GM21825 (cell line): ENCODE results near the gene AURKA.
"Not testable (repeated sequence)": the region's sequence is repeated elsewhere in the genome, so short reads cannot be mapped to it uniquely, and the experiment has no call there.

Source experiments
- ATAC-seq: cut with Tn5 transposase; IDR thresholded peaks from one replicate; pipeline ENCODE4 v1.9.1; 2021; ENCODE audit warnings: mild to moderate bottlenecking, moderate library complexity; ENCODE audit not compliant: unreplicated experiment

Gene AURKA

DNA sequence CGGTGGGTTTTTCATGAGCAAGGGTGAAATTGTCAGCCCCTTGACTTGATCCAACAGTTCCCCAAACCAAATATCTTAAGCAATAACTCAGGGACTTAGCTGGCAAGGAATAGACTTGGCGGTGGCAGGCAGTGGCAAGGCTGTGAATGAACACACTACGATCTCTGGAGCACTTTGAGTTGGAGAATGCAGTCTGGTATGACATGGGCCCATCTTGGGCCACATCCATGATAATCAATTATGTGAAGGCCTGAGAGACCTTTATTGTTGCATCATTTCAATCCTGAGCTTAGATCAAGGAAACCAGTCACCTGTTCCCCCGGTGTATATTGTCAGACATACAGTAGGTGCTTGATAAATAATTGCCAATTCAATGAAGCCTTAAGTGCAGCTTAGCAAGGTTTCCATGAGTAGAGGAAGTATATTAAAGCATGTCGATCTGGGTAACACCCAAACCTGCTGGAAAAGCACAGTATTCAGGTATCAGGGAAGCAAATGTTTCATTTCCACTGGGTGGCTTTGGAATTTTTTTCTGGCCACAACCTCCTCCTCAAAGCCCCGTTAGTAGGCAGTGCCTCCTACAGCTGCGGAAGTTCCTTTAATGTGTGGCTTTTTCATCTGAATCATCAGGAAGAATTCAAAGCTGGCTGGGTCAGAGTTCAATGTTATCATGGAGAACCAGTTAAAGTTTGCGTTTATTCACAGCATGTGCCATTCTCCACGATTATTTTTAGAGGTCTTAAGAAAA is 30.2 kb upstream of the AURKA start:
- no peak for ATAC-seq

DNA sequence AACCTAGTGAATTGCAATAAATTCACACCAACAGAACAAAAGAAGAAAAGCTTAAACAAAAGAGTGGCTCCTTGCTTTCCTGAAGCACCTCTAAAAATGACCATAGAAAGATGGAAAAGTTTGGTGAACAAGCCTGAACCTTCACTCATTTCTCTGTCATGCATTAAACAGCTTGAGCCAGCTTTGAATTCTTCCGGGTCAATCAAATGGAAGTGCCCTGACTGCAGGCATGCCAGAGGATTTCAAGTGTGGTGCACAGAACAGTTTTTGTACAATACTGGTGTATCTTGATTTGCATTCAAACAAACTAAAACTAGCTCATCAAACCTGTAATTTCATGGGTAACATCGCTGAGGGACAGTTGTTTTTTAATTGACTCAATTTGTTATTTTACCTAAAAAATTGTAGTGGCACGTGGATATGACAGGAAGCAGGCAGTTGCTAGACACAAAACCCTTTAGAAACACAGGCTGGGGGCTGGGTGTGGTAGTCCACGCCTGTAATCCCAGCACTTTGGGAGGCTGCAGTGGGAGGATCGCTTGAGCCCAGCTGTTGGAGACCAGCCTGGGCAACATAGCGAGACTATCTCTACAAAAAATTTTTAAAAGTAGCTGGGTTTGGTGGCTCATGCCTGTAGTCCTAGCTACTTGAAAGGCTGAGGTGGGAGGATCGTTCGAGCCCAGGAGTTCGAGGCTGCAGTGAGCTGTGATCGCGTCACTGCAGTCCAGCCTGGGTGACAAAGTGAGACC is 29.1 kb upstream of the AURKA start:
- no peak for ATAC-seq

DNA sequence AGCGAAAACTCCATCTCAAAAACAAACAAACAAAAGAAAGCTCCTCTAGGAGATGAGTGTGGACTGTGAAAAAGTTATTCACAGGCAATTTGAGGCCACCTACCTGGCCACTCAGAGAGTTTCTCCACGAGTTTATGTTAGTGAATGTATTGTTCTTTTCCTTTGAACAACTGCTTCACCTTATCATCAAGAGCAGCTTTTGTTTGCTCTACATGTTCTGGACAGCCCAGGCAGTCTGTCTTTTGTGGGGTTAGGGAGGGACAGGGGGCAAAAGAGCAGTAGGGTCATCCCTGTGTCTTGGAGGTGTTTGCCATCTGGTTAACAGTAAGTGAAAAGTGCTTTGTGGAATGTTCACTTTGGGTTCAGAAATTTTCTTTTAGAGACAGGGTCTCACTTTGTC is 28.0 kb upstream of the AURKA start:
- no peak for ATAC-seq

DNA sequence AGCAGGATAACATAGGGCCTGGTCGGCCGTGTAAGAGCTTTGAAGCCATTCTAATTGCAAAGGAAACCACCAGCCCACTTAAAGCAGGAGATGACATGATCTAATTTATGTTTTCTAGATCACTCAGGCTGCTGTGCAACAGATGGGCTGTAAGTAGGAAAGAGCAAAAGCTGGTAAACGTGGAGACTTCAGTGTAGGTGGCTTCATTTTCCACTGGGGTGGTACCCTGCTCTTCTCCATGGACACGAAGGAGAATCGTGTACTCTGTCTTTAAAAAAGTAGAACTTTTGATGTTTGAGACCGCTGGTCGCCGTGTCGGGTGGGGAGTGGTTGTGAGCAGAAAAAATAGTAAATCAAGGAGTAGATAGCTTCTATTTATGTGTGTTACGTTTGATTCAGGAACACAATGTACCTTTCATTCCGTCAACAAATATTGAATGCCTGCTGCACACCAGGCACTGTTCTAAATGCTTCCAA is 26.4 kb upstream of the AURKA start:
- ATAC-seq: no peak

DNA sequence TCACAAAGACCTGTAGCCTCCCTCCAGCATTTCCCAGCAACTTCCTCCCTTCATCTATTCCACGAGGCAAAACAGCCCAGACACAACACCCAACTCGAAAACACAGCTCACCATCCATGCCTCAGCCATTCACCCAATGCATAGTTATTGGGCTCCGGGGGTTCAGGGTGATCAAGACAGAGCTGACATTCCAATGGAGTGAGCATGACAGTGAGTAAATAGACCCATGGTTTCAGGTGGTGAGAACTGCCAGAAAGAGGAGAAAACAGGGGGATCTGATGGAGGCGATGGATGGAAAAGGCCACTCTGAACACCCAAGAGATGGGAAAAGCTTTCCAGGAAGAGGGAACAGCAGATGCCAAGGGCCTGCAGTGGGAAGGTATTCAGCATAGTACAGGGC is 25.9 kb upstream of the AURKA start:
- no peak for ATAC-seq

DNA sequence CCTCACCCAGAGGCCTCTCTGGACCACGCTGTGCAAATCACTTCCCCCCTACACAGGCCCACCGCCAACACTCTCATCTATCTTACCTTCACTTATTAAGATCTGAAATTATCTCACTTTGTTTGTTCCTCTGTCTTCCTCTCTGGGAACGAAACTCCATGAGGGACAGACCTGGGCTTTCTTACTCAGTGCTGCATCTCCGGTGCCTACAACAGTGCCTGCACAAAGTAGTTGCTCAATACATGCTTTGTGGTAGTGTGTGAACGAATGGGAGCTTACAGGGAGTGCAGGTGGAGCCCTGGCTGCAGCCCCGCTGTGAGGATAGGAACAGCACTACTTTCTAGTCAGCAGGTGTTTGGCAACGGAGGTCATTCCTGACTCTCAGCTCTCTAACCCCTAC is 25.4 kb upstream of the AURKA start:
- ATAC-seq: no peak

DNA sequence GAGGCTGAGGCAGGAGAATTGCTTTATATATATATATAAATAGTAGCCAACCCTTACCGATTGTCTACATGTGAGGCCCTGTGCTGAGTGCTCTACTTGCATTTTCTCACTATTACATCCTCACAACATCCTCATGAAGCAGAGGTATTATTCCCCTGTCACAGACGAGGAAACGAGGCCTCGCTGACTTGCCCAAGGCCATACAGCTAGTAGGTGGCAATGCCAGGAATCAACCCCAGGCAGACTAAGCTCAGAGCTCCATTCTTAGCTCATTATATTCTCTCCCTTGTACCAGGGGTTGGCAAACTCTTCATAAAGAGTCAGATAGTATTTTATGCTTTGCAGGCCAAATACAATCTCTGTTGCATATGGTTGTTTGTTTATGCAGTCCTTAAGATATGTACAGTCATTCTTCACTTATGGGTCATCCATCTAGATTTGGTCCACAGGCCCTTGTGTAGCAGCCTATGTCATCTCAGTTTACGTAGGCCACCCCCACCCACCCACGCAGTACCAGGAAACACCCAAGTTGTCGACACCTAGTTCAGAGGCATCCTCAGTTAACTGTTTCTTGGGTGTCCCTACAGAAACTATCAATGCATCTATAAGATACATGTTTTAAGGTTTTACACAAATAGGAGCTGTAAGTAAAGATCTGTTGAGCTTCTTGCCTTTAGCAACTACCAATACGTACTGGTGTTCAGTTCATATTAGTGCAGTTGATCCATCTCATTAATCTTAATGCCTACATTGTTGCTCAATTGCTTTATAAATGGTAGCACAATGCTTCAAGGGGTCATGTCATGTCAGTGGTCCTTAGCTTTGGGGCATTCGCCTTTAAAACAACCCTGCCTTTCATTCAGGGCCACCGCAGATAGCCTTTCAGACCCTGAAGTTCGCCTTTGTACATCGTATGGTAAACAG is 23.1 kb upstream of the AURKA start:
- ATAC-seq: no peak

DNA sequence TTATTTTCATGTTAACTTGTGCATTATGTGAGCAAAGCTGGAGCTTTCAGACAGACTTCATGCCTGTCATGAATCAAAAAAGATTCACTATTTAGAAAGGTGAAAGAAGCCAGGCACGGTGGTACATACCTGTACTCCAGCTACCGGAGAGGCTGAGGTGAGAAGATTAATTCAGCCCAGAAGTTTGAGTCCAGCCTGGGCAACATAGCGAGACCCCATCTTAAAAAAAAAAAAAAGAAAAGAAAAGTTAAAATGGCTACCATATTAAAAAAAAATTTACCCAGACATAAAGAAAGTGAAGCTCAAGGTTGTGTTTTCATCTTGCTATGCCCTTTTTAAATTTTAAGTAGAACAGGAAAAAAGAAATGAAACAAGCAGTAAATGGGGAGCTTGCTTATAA is 20.9 kb upstream of the AURKA start:
- ATAC-seq: no peak

DNA sequence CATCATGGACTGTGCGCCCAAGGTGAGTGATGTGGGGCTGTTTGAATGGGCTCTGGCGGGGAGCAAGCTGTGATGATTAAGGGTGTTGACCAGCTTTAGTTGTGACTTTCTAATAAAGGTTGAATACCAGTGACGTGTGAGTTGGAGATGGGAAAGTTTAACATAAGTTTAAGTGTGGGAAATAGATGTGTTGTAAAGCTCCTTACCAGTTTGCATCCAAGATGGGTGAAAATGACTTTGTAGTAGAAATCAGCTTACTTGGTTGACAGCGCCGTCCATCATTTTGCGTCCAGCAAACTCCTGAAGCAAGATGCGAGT is 20.4 kb upstream of the AURKA start:
- no peak for ATAC-seq

DNA sequence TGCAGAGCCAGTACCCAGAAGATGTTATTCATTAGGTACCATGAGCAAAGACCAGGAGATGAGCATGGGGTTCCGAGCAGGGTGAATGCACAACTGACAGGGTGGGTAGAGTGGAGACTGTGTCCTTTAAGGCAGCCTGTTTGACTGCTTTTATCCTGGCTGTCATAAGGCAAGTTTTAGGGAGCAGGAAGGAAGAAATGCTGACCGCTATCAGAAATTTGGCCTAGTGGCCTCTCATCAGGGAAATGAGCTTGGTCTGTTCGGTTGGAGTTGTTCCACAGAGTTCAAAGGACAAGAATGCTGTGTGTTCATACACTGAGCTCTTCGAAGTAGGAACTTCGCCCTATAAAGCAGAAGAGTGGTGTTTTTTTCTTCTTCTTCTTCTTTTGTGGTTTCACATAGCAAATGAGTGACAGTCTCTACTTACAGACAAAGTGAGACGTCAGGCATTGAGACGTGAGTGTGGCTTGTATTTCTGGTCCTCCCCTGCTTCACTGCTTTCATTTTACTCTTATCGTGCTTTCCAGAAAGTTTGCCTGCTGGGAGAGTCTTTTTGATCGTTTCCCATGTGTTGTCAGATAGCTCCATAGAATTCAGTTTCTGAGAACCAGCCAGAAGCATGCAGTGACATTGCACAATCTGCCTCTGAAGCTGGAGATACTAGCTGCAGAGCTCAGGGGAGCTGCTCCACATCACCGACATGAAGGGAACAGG is 19.9 kb upstream of the AURKA start, which contains the start of gene CASS4:
Gene CASS4, plus strand, starts transcription at position 502 of the 714 bp plus-strand sequence. Its CDS starts 199 bp downstream, at position 701.
- ATAC-seq: peak; percentile 71

DNA sequence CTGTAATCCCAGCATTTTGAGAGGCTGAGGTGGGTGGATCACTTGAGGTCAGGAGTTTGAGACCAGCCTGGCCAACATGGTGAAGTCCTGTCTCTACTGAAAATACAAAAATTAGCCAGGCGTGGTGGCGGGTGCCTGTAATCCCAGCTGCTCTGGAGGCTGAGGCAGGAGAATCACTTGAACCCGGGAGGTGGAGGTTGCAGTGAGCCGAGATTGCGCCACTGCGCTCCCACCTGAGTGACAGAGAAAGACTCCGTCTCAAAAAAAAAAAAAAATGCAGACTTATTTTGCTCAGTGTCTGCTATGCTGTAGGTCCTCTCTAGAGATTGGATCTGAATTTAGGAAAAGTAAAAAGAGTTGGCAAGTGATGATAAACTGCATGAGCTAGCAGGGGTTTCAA is 19.3 kb upstream of the AURKA start:
- ATAC-seq: not testable (repeated sequence)

DNA sequence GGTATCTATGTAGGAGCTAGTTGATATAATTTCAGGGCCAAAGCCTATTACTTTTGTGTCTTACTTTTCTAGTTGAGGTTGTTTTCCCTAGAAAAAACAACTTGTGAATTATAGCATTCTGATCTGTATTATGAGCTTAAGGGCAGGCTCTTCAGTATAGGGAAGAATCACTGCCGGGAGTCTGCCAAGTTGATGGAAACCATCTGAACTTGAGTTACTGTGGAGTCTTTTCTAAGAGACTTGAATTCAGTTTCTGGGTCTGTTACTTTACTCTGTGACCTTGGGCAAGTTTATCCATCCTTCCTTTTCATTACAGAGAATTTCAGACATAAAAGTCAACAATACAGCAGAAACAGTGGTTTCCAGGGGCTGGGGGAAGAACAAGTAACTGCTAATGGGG is 17.9 kb upstream of the AURKA start:
- no peak for ATAC-seq

DNA sequence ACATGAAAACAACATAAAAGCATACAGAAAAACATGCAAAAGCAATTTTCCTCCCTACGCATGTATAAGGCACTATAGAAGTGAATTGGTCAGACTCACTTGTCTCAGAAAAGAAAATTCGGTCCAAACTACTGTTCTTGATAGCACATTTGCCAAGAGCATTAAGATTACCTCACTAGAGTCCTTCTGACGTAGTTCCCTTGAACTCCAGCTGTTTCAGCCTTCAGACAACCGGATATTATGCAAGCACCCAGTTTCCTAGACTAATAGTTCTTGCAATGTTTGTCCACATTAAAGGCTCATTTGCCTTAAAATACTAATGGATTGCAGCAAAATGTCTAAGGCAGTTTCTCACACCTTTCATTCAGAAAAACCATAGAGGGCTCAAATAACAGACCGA is 17.5 kb upstream of the AURKA start:
- no peak for ATAC-seq

DNA sequence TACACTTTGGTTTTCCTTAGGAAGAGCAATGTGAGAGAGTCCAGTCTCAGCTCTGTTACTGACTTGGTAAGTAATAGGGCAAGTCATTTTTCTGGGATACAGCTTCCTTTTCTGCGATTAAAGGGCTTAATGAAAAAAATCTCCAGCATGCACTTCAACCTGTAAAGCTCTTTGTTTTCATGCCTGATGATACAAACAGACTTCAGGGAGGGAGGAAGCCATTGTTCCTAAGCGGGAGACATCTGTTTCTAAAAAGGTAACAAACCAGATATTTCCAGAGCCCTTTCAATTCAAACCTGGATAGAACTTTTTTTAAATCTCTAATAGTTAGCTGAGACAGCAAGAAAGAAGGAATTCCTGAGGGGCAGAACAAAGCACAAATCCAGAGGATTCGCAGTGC is 14.9 kb upstream of the AURKA start:
- no peak for ATAC-seq

DNA sequence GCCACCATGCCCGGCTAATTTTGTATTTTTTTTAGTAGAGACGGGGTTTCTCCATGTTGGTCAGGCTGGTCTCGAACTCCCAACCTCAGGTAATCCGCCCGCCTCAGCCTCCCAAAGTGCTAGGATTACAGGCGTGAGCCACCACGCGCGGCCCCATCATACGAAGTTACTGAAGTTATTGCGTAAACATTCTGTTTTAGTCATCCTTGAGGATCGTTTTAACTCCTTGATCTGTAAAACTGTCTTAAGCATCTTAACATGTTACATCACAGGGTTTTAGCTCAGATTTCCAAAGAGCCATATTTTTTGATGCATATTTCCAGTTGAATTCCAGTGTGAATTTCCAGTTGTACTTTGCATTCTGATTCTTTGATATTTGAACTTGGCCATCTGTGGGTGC is 13.3 kb upstream of the AURKA start:
- not testable (repeated sequence) for ATAC-seq

DNA sequence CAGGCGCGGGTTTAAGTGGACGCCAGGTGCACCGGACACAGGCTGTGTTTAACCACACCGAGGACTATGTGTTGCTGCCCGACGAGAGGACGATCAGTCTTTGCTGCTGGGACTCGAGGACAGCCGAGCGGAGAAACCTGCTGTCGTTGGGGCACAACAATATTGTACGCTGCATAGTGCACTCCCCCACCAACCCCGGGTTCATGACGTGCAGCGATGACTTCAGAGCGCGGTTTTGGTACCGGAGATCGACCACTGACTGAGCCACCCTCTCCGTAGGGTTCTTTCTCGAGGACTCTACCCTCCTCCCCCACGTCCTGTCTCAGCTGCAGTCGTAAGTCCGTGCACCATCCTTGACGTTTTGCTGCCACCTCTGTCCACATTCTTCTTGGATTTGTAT is 11.4 kb upstream of the AURKA start:
- no peak for ATAC-seq

DNA sequence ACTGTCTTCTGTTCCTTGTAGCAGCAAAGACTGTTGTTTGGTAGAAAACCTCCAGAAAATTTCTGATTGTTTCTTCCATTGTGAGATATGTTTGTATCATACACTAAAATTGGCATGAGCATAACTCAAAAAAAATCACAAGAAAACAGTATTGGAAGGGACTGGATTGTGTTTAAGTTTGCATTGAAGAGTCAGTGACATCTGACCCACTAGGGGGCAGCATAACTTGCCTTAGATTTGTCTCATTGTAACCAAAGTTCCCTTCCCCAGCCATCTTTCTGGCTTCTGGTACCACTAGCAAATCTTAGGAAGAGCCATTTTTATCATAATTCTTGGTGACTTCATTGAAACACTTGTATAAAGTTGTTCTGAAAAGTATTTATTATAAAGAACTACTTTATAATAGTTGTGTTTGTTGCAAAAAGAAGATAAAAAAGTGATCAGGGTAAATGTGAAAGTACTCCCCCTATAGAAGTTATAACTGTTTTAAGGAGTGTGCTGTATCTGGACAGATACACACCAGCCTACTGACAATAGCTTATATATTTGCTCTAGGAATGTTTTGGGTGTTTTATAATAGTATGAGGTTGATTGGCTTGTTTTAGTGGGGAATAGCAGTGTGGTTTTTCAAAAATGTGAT is 8.1 kb upstream of the AURKA start:
- peak; percentile 73 for ATAC-seq

DNA sequence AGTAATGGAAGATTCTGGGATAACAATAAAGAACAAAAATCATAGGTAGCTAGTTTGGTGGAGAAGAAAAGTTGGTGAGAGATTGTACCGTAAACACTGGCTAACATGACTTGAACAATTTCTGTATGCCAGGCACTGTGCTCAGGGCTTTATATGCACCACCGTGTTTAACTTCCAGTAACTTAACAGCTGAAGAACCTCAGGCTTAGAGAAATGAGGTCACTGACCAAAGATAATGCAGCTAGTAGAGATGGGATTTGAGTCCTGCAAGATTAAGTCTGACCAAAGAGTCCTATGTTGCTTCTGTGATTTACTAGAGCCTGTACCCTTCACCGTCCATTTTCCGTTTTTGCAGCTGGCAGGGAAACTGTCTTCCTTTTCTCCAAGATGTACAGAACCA is 3.2 kb upstream of the AURKA start:
- ATAC-seq: no peak

DNA sequence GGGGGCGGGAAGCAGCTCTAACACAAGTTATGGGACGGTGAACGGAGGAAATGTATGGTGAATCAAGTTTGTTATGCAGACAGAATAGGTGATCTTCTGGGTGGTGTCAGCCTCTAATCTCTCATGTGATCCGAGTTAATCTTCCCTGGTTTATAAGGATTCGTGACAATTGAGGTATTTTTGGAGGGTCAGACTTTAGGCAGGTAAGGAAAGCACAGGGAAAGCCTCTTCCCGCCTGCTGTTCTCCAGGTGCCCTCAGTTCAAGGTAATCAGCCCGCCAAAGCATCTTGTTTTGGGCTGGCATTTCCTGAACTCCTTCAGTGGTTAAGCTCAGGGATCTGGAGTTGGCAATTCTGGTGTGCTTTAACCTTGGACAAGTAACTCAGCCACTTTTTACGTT is 1.6 kb upstream of the AURKA start:
- ATAC-seq: no peak

DNA sequence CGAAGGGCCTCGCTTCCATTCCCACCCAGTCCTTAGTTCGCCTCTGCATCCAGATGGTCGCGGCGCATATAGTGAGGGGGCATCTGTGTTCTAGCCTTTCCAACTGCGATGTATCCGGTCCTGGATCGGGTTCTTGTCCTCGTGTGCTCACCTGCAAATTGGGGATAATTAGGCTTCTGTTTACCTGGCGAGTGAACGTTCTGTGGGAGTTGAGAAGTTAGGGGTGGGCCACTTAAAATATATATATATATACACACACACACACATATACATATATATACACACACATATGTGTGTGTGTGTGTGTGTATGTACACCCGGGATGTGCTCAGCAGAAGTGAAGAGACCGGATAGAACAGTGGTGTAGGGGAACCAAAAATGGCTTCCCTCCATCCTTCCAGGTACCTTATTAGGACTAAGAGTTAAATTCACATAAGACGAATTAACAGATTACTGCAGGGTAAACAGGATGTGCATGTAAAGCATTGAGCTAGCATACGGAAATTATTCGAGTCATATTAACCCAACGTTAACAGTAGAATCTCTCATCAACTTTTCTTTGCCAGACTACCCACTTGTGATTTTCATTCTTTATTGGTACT is 967 bp upstream of the AURKA start:
- no peak for ATAC-seq
